H9 (cell line): ENCODE measurements around the gene GSG1L. TPM values are rescaled to one million over a fixed set of nuclear protein-coding genes. Genes with fewer than 3 reads are reported as not detected.

Experiments
- DNase-seq: peaks from one replicate; pipeline ENCODE4 v3.0.0-alpha.2; 2017
- H2AFZ ChIP-seq: one replicate; pipeline ENCODE4 v1.6.1; 2013; ENCODE audit warnings: mild to moderate bottlenecking, low read length, control low read depth, moderate library complexity
- H2AK5ac ChIP-seq: 2 replicates; pipeline ENCODE4 v1.6.1; 2013; ENCODE audit warnings: low read length, control low read depth, mixed read lengths; ENCODE audit not compliant: insufficient read length
- H2BK120ac ChIP-seq: one replicate; pipeline ENCODE4 v1.6.1; 2013; ENCODE audit warnings: low read depth, mild to moderate bottlenecking, low read length, control low read depth, inconsistent platforms; ENCODE audit not compliant: poor library complexity, severe bottlenecking
- H2BK12ac ChIP-seq: 2 replicates; pipeline ENCODE4 v1.6.1; 2013; ENCODE audit warnings: low read length, control low read depth, mixed read lengths, low read depth; ENCODE audit not compliant: insufficient read length
- H2BK15ac ChIP-seq: 2 replicates; pipeline ENCODE4 v1.6.1; 2013; ENCODE audit warnings: low read depth, low read length, control low read depth
- H2BK20ac ChIP-seq: one replicate; pipeline ENCODE4 v1.6.1; 2013; ENCODE audit warnings: low read depth, mild to moderate bottlenecking, low read length, control low read depth, inconsistent platforms; ENCODE audit not compliant: poor library complexity, severe bottlenecking
- H2BK5ac ChIP-seq: 2 replicates; pipeline ENCODE4 v1.6.1; 2013; ENCODE audit warnings: low read length, control low read depth, mixed read lengths; ENCODE audit not compliant: insufficient read length
- H3K14ac ChIP-seq: 2 replicates; pipeline ENCODE4 v1.6.1; 2013; ENCODE audit warnings: low read length, control low read depth; ENCODE audit not compliant: insufficient read depth
- H3K18ac ChIP-seq: 2 replicates; pipeline ENCODE4 v1.6.1; 2013; ENCODE audit warnings: low read depth, mild to moderate bottlenecking, mixed read lengths, low read length, control low read depth; ENCODE audit not compliant: insufficient read length
- H3K23ac ChIP-seq: 2 replicates; pipeline ENCODE4 v1.6.1; 2013; ENCODE audit warnings: low read length, control low read depth, mixed read lengths, low read depth; ENCODE audit not compliant: insufficient read length
- H3K23me2 ChIP-seq: 2 replicates; pipeline ENCODE4 v1.6.1; 2013; ENCODE audit warnings: low read depth, mild to moderate bottlenecking, mixed read lengths, low read length, control low read depth; ENCODE audit not compliant: insufficient read length, poor library complexity, severe bottlenecking
- H3K27ac ChIP-seq: 2 replicates; pipeline ENCODE4 v1.5.1; 2013; ENCODE audit warnings: low read length, control low read depth, mixed read lengths, low read depth; ENCODE audit not compliant: insufficient read length
- H3K27me3 ChIP-seq: 2 replicates; pipeline ENCODE4 v1.6.1; 2013; ENCODE audit warnings: low read length, control low read depth, inconsistent platforms; ENCODE audit not compliant: insufficient read depth
- H3K4ac ChIP-seq: 2 replicates; pipeline ENCODE4 v1.6.1; 2013; ENCODE audit warnings: low read depth, mild to moderate bottlenecking, control low read depth, inconsistent platforms, low read length, moderate library complexity
- H3K4me1 ChIP-seq: 2 replicates; pipeline ENCODE4 v1.6.1; 2013; ENCODE audit warnings: low read length, control low read depth, inconsistent platforms; ENCODE audit not compliant: insufficient read depth
- H3K4me2 ChIP-seq: 2 replicates; pipeline ENCODE4 v1.6.1; 2013; ENCODE audit warnings: low read length, control low read depth, mixed read lengths; ENCODE audit not compliant: insufficient read length, insufficient read depth
- H3K56ac ChIP-seq: 2 replicates; pipeline ENCODE4 v1.6.1; 2013; ENCODE audit warnings: low read depth, mild to moderate bottlenecking, mixed read lengths, low read length, control low read depth; ENCODE audit not compliant: insufficient read length
- H3K79me1 ChIP-seq: 2 replicates; pipeline ENCODE4 v1.6.1; 2013; ENCODE audit warnings: low read depth, mild to moderate bottlenecking, moderate library complexity, low read length, control low read depth, inconsistent platforms; ENCODE audit not compliant: insufficient read depth, poor library complexity, severe bottlenecking
- H3K79me2 ChIP-seq: 2 replicates; pipeline ENCODE4 v1.6.1; 2013; ENCODE audit warnings: low read length, control low read depth, inconsistent platforms; ENCODE audit not compliant: insufficient read depth
- H3K9ac ChIP-seq: 2 replicates; pipeline ENCODE4 v1.6.1; 2013; ENCODE audit warnings: low read length, control low read depth, mixed read lengths; ENCODE audit not compliant: insufficient read length; ENCODE audit errors: extremely low read depth
- H3K9me3 ChIP-seq: one replicate; pipeline ENCODE4 v1.6.1; 2013; ENCODE audit warnings: low read depth, low read length, inconsistent platforms; ENCODE audit not compliant: control insufficient read depth
- H3T11ph ChIP-seq: one replicate; pipeline ENCODE4 v1.6.1; 2013; ENCODE audit warnings: mild to moderate bottlenecking, low read length, control low read depth, inconsistent platforms
- H4K20me1 ChIP-seq: one replicate; pipeline ENCODE4 v1.6.1; 2013; ENCODE audit not compliant: control insufficient read depth, insufficient read length, insufficient read depth
- H4K5ac ChIP-seq: 2 replicates; pipeline ENCODE4 v1.6.1; 2013; ENCODE audit warnings: low read depth, mild to moderate bottlenecking, mixed read lengths, low read length, control low read depth; ENCODE audit not compliant: insufficient read length
- H4K8ac ChIP-seq: replicated peaks from 2 replicates; pipeline ENCODE4 v1.6.1; 2013; ENCODE audit warnings: low read length, control low read depth, mixed read lengths, low read depth; ENCODE audit not compliant: insufficient read length
- H4K91ac ChIP-seq: 2 replicates; pipeline ENCODE4 v1.6.1; 2013; ENCODE audit warnings: low read depth, mild to moderate bottlenecking, moderate library complexity, mixed read lengths, low read length, control low read depth; ENCODE audit not compliant: insufficient read length
- H3K27ac Mint-ChIP-seq, 3 experiments: 2 replicates in 2 of 3; 3 replicates in 1 of 3; pipeline ENCODE4 v1.8.0; 2020 to 2021; ENCODE audit warnings: mixed read lengths in 3 of 3, mild to moderate bottlenecking in 1 of 3, moderate library complexity in 1 of 3
- H3K27me3 Mint-ChIP-seq: 2 replicates; pipeline ENCODE4 v1.8.0; 2021; ENCODE audit warnings: low read depth, mild to moderate bottlenecking, moderate library complexity, mixed read lengths
- H3K36me3 Mint-ChIP-seq, 3 experiments: 2 replicates in 2 of 3; 3 replicates in 1 of 3; pipeline ENCODE4 v1.8.0; 2020 to 2021; ENCODE audit warnings: low read depth in 3 of 3, mixed read lengths in 3 of 3; ENCODE audit not compliant: insufficient read depth in 1 of 3
- H3K4me1 Mint-ChIP-seq, 2 experiments: 2 replicates each; pipeline ENCODE4 v1.8.0; 2020; ENCODE audit warnings: mixed read lengths in 2 of 2
- H3K4me3 Mint-ChIP-seq, 2 experiments: 2 replicates in 1 of 2; 3 replicates in 1 of 2; pipeline ENCODE4 v1.8.0; 2020 to 2021; ENCODE audit warnings: mild to moderate bottlenecking in 2 of 2, mixed read lengths in 2 of 2, moderate library complexity in 1 of 2
- H3K9me3 Mint-ChIP-seq, 2 experiments: 2 replicates in 1 of 2; 3 replicates in 1 of 2; pipeline ENCODE4 v1.8.0; 2020; ENCODE audit warnings: mild to moderate bottlenecking in 2 of 2, mixed read lengths in 2 of 2, moderate library complexity in 1 of 2
- CTCF ChIP-seq: fragments of 200-600 bp; sonication (generic); conservative IDR thresholded peaks from 3 replicates; pipeline ENCODE4 v1.8.0; 2021; ENCODE audit warnings: antibody characterized with exemption, mild to moderate bottlenecking
- WGBS: extraction: QIAGEN DNeasy Blood & Tissue Kit; methylation state at CpG from one replicate; pipeline ENCODE4 v1.1.7; 2013; ENCODE audit warnings: missing lambda C conversion rate, low lambda C conversion rate, mixed read lengths; ENCODE audit not compliant: insufficient read length; ENCODE audit errors: extremely low coverage; 5-methylcytosine and 5-hydroxymethylcytosine counted together
- total RNA-seq: library from RNA; stranded (reverse); gene quantifications from 2 replicates; pipeline ENCODE4 v1.2.1, GENCODE V29; 2021

GSG1L gene
- total RNA-seq, 1 experiment from 2014 or later = 0.35 TPM

- Histone ChIP-seq H2AK5ac (no peak overlapping the region), H3T11ph (no peak overlapping the region), H3K27ac (no peak overlapping the region), H3K79me2 (no peaks in the 10 kb centered on the region), H3K79me1 (no peaks in the 10 kb centered on the region), H3K56ac (no peak overlapping the region), H3K4me2 (no peak overlapping the region), H2BK120ac (no peak overlapping the region), H3K4ac (no peak overlapping the region), H4K8ac (no peak overlapping the region), H3K9ac (no peak overlapping the region), H3K23me2 (no peaks in the 10 kb centered on the region), H3K18ac (no peak overlapping the region), H3K14ac (no peak overlapping the region), H4K20me1 (no peaks in the 10 kb centered on the region), H4K5ac (no peak overlapping the region), H2BK20ac (no peak overlapping the region), H3K27me3 (no peaks in the 10 kb centered on the region), H3K9me3 (no peaks in the 10 kb centered on the region), H3K23ac (no peak overlapping the region), H2BK5ac (no peak overlapping the region), H2BK12ac (no peak overlapping the region), H2BK15ac (no peak overlapping the region), H2AFZ (no peak overlapping the region), H3K4me1 (no peaks in the 10 kb centered on the region), H4K91ac (no peak overlapping the region)
- no peaks in the 10 kb centered on the region for H3K36me3 Mint-ChIP-seq
- WGBS = no CpG with 5 or more reads among the region's 11 CpGs
- DNase-seq = peak; percentile 74
- H3K27me3 Mint-ChIP-seq = peaks cover 7% of the 10 kb centered on the region
- no peak overlapping the region; a peak in 1 of 5 replicates for H3K4me3 Mint-ChIP-seq
- TF ChIP-seq CTCF = no peak
- no peaks in the 10 kb centered on the region for H3K9me3 Mint-ChIP-seq
- H3K4me1 Mint-ChIP-seq = no peaks in the 10 kb centered on the region
- no peak overlapping the region for H3K27ac Mint-ChIP-seq
Observed at GRCh38 chr16:27795992-27796614, 267.4 kb downstream of the GSG1L start.
